ENCODE results near the gene IL1R2. TPM values are rescaled to one million over a fixed set of nuclear protein-coding genes. Genes with fewer than 3 reads are reported as not detected.

Gene IL1R2
- total RNA-seq, 4 donors from 2014 or later = 7.1 to 52.4 (median 29.9) TPM

- intact Hi-C loops (cut with DNase I; ENCODE audit: low total_unique reads) = no loop called here
- Histone ChIP-seq H3K36me3 (no peaks in the 10 kb centered on the region), H3K4me1 (no peaks in the 10 kb centered on the region), H3K27ac (no peak overlapping the region), H3K27me3 (no peaks in the 10 kb centered on the region), H3K9me3 (no peaks in the 10 kb centered on the region), H3K4me3 (no peak overlapping the region)
- in situ Hi-C loops (cut with MboI; ENCODE audit: low pct_ligation_motif_present in 1 of 4, low pct_unique_long_range_greater_than_20kb in 1 of 4, low sequenced_read_pairs in 3 of 4) = loop anchor here (10.0 to 25.0 kb wide), 5 partner anchors 149 to 431 kb away; partner anchors contain the start of gene IL18R1 (in 2 of the 4)
- 78 to 100% methylated on average over 1 to 5 of the region's 5 CpGs for WGBS, 2 donors (ENCODE audit: low coverage in 1 of 2)
- DNase-seq = no peak
- TF ChIP-seq POLR2AphosphoS5 (IDR thresholded peaks at IDR 0.05) (no peak), EP300 (IDR thresholded peaks at IDR 0.05; ENCODE audit: low read depth) (no peak), POLR2A (IDR thresholded peaks at IDR 0.05) (no peak), CTCF (IDR thresholded peaks at IDR 0.05) (no peak)
Observed at GRCh38 chr2:102013206-102014040, 21.7 kb downstream of the IL1R2 start.

DNA sequence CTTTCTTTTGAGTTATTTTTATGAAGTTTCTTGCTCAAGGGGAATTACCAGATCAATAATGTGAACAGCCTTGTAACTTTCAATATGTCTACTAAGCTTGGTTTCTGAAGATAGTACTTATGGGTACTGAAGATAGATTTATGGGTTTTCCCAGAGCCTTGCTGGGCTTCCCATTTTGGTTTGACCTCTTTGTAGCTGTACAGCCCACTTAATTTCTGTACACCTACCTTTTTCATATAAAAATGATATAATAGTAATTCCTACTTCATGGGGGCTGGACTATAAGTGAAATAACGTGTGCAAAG, 22.2 kb downstream of the IL1R2 start:
- 72 to 82% methylated on average over 1 of the region's 1 CpG for WGBS, 2 donors (ENCODE audit: low coverage in 1 of 2)
- no peaks in the 10 kb centered on the region for H3K4me1 ChIP-seq
- intact Hi-C loops (cut with DNase I; ENCODE audit: low total_unique reads) = no loop called here
- TF ChIP-seq POLR2A (IDR thresholded peaks at IDR 0.05) (no peak), EP300 (IDR thresholded peaks at IDR 0.05; ENCODE audit: low read depth) (no peak), CTCF (IDR thresholded peaks at IDR 0.05) (no peak), POLR2AphosphoS5 (IDR thresholded peaks at IDR 0.05) (no peak)
- H3K36me3 ChIP-seq = no peaks in the 10 kb centered on the region
- H3K27me3 ChIP-seq = no peaks in the 10 kb centered on the region
- no peak for DNase-seq
- H3K4me3 ChIP-seq = no peak overlapping the region
- in situ Hi-C loops (cut with MboI; ENCODE audit: low pct_ligation_motif_present in 1 of 4, low pct_unique_long_range_greater_than_20kb in 1 of 4, low sequenced_read_pairs in 3 of 4) = loop anchor here (10.0 to 25.0 kb wide), 5 partner anchors 148 to 431 kb away; partner anchors contain the start of gene IL18R1 (in 2 of the 4)
- no peaks in the 10 kb centered on the region for H3K9me3 ChIP-seq
- no peak overlapping the region for H3K27ac ChIP-seq

DNA sequence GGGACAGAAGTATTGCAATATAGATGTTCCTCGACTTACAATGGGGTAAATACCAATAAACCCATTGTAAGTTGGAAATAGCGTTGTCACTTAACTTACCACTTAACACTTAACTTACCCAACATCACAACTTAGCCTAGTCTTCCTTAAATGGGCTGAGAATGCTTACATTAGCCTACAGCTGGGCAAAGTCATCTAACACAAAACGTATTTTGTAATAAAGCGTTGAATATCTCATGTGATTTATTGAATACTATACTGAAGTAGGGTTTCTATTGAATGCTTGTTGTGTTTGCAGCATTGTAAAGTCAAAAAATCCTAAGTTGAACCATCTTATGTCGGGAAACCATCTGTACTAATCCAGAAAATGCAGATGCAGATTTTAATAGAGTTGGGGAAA, 23.6 kb downstream of the IL1R2 start:
- no peaks in the 10 kb centered on the region for H3K9me3 ChIP-seq
- in situ Hi-C loops (cut with MboI; ENCODE audit: low pct_ligation_motif_present in 1 of 4, low pct_unique_long_range_greater_than_20kb in 1 of 4, low sequenced_read_pairs in 3 of 4) (loop anchor here (10.0 to 25.0 kb wide), 5 partner anchors 147 to 429 kb away; partner anchors contain the start of gene IL18R1 (in 2 of the 4)), intact Hi-C loops (cut with DNase I; ENCODE audit: low total_unique reads) (no loop called here)
- no peaks in the 10 kb centered on the region for H3K27me3 ChIP-seq
- no peaks in the 10 kb centered on the region for H3K36me3 ChIP-seq
- no peak for DNase-seq
- H3K27ac ChIP-seq = no peak overlapping the region
- TF ChIP-seq CTCF (IDR thresholded peaks at IDR 0.05) (no peak), POLR2AphosphoS5 (IDR thresholded peaks at IDR 0.05) (no peak), POLR2A (IDR thresholded peaks at IDR 0.05) (no peak), EP300 (IDR thresholded peaks at IDR 0.05; ENCODE audit: low read depth) (no peak)
- H3K4me1 ChIP-seq = peaks cover 0 to 2% (median 0%) of the 10 kb centered on the region in 4 donors
- no peak overlapping the region for H3K4me3 ChIP-seq
- WGBS, 2 donors (ENCODE audit: low coverage in 1 of 2) = 87% methylated on average over 4 to 5 of the region's 5 CpGs

DNA sequence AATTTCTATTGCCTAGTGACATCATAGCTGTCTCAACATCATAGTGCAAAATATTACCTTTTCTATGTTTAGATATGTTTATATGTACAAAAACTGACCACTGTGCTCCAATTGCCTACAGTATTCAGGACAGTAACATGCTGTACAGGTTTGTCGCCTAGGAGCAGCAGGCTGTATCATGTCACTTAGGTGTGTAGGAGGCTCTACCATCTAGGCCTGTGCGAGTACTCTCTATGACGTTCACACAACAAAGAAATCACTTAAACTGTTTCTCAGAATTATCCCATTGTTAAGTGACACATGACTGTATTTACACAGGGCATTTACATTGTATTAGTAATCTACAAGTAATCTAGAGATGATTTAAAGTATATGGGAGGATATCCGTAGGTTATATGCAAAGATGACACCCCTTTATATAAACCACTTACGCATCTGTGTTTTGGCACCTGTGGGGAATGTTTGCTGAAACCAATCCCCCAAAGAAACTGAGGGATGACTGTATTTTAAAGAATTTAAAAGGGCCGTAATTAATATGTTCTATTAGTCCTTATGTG, 24.7 kb downstream of the IL1R2 start:
- no peaks in the 10 kb centered on the region for H3K36me3 ChIP-seq
- no peaks in the 10 kb centered on the region for H3K9me3 ChIP-seq
- WGBS, 2 donors (ENCODE audit: low coverage in 1 of 2) = 57 to 78% methylated on average over 4 to 6 of the region's 6 CpGs
- in situ Hi-C loops (cut with MboI; ENCODE audit: low pct_ligation_motif_present in 1 of 4, low pct_unique_long_range_greater_than_20kb in 1 of 4, low sequenced_read_pairs in 3 of 4) = loop anchor here (10.0 to 25.0 kb wide), 5 partner anchors 146 to 428 kb away; partner anchors contain the start of gene IL18R1 (in 2 of the 4)
- no peak for DNase-seq
- intact Hi-C loops (cut with DNase I; ENCODE audit: low total_unique reads) = no loop called here
- H3K4me3 ChIP-seq = no peak overlapping the region
- no peak overlapping the region for H3K27ac ChIP-seq
- TF ChIP-seq CTCF (IDR thresholded peaks at IDR 0.05) (no peak), POLR2A (IDR thresholded peaks at IDR 0.05) (no peak), POLR2AphosphoS5 (IDR thresholded peaks at IDR 0.05) (no peak), EP300 (IDR thresholded peaks at IDR 0.05; ENCODE audit: low read depth) (no peak)
- no peaks in the 10 kb centered on the region for H3K27me3 ChIP-seq
- peaks cover 0 to 8% (median 0%) of the 10 kb centered on the region in 4 donors for H3K4me1 ChIP-seq
